Kidney epithelial cell (primary cell): ENCODE data around the gene ACP2. TPM values are rescaled to one million over a fixed set of nuclear protein-coding genes. Genes with fewer than 3 reads are reported as not detected.

ENCODE experiments used
- DNase-seq: peaks from one replicate; pipeline ENCODE4 v3.0.0-alpha.2; 2010; ENCODE audit warnings: low read depth
- H3K27me3 ChIP-seq: 2 replicates; pipeline ENCODE4 v1.6.0; 2011; ENCODE audit warnings: low read length; ENCODE audit not compliant: control insufficient read depth, insufficient read depth
- H3K36me3 ChIP-seq: 2 replicates; pipeline ENCODE4 v1.5.1; 2011; ENCODE audit warnings: low read length; ENCODE audit not compliant: control insufficient read depth, insufficient read depth
- H3K4me3 ChIP-seq: 2 replicates; pipeline ENCODE4 v1.5.1; 2011; ENCODE audit warnings: low read depth, mild to moderate bottlenecking, control low read depth, low read length
- total RNA-seq: library from RNA; depleted of rRNA; stranded (reverse); fragments of >200 nt; gene quantifications from 2 replicates; pipeline ENCODE4 v1.2.3, GENCODE V29; 2015
- TF ChIP-seq, protein P1 (sequence below): IDR thresholded peaks from 2 replicates; pipeline ENCODE4 v1.5.1; 2011; ENCODE audit warnings: mild to moderate bottlenecking, moderate library complexity, low read length, control low read depth, inconsistent platforms; ENCODE audit not compliant: insufficient read depth, poor library complexity, severe bottlenecking

The ACP2 gene
- total RNA-seq, 1 donor from 2014 or later: 57.1 TPM

DNA sequence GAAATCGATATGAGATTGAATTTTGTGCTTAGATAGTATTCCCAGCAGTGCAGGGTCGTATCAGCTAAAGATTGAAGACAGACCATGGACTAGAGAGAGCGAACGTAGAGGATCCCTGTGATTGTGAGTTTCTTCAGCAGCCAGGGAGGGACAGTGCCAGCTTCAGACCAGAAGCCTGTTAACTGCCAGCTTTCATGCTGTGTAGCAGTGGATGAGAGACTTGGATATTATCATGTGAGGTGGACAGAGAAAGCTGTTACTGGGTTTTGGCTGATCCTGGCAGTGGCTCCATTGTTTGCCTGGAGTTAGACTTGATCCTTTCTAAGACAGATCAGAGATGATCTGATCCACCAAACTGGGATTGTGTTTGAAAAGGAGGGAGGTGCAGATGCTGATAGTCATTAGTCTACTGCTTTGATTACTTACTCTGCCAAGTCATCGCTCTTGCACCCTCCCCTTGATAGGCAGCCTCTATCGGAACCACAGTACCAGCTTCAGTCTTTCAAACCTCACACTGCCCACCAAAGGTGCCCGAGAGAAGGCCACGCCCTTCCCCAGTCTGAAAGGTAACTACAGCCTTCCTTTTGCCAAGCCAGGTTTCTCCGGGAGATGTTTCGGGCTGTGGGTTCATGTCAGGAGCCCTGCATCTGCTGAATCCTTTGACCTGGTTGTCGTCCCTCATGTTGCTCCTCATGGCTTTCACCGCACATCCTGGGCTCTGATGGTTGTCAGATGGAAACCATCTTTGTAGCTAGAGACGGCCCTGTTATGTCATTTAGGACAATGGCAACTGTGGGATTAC, 37.6 kb upstream of the ACP2 start:
- TF ChIP-seq, protein P1, sequence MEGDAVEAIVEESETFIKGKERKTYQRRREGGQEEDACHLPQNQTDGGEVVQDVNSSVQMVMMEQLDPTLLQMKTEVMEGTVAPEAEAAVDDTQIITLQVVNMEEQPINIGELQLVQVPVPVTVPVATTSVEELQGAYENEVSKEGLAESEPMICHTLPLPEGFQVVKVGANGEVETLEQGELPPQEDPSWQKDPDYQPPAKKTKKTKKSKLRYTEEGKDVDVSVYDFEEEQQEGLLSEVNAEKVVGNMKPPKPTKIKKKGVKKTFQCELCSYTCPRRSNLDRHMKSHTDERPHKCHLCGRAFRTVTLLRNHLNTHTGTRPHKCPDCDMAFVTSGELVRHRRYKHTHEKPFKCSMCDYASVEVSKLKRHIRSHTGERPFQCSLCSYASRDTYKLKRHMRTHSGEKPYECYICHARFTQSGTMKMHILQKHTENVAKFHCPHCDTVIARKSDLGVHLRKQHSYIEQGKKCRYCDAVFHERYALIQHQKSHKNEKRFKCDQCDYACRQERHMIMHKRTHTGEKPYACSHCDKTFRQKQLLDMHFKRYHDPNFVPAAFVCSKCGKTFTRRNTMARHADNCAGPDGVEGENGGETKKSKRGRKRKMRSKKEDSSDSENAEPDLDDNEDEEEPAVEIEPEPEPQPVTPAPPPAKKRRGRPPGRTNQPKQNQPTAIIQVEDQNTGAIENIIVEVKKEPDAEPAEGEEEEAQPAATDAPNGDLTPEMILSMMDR: no peak

DNA sequence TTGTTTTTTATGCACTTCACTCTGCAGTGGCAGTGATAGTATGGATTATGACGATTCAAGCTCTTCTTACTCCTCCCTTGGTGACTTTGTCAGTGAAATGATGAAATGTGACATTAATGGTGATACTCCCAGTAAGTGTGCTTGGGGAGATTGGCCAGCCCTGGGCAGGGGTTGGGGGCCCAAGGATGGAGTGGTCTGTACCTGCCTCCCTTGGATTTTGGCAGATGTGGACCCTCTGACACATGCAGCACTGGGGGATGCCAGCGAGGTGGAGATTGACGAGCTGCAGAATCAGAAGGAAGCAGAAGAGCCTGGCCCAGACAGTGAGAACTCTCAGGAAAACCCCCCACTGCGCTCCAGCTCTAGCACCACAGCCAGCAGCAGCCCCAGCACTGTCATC, 35.5 kb upstream of the ACP2 start:
- peaks cover 5% of the 10 kb centered on the region for H3K36me3 ChIP-seq
- TF ChIP-seq, protein P1: no peak
- no peaks in the 10 kb centered on the region for H3K27me3 ChIP-seq
- no peak for DNase-seq
- no peak overlapping the region for H3K4me3 ChIP-seq

More for the DNA sequence above, 37.6 kb upstream of the ACP2 start:
- no peak for DNase-seq
- H3K36me3 ChIP-seq: peaks cover 5% of the 10 kb centered on the region
- H3K4me3 ChIP-seq: no peak overlapping the region
- H3K27me3 ChIP-seq: no peaks in the 10 kb centered on the region

DNA sequence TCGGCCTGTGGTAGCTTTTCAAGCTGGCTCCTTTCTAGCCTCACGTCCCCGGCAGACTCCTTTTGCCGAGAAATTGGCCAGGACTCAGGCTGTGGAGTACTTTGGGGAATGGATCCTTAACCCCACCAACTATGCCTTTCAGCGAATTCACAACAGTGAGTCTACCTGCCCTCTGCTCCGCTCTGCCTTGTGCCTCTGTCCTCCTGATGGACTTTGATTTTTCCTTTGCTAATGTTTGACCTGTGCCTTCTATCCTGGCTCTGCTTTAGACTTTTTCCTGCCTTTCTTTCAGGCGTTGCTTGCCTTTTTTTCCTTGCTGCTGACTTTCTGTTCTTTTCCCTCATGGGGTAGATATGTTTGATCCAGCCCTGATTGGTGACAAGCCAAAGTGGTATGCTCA, 33.8 kb upstream of the ACP2 start:
- DNase-seq: no peak
- Histone ChIP-seq H3K4me3 (no peak overlapping the region), H3K27me3 (no peaks in the 10 kb centered on the region), H3K36me3 (peaks cover 7% of the 10 kb centered on the region)
- TF ChIP-seq, protein P1: no peak

DNA sequence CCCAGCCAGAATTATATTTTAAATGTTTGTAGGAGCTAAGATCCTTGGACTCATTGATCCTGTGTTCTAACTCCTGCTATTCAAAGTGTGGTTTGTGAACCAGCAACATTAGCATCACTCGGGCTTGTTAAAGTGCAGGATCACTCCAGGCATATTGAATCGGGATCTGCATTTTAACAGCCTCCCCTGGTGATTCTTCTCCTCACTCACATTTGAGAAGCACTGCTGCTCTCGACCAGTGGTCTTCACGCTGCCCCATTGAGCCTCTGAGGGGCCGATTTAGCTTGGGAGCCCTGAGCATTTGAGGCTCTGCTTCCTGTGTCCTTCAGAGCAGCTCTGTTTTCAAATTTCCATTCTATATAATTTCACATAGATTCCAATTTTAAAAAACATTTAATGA, 32.2 kb upstream of the ACP2 start:
- Histone ChIP-seq H3K27me3 (no peaks in the 10 kb centered on the region), H3K4me3 (no peak overlapping the region), H3K36me3 (peaks cover 7% of the 10 kb centered on the region)
- TF ChIP-seq, protein P1: no peak
- DNase-seq: no peak

DNA sequence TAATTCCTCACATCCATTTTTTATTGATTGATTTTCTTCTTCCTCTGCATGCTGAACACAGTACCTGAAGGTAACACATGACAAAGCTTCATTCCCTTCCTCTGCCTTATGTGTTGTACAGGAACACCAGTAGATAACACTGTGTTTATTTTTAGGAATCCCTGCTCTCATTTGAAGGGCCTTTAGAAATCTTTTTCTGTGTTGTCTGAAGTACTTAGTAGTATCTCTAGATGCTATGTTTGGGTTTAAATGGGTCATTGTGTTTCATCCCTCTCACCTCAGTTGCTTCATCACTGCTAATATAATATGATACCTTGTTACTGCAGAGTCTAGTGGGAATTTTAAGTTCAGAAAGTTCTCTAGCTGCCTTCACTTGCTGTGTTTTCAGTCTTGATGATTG, 31.5 kb upstream of the ACP2 start:
- Histone ChIP-seq H3K36me3 (peaks cover 6% of the 10 kb centered on the region), H3K27me3 (no peaks in the 10 kb centered on the region)
- TF ChIP-seq, protein P1: no peak

DNA sequence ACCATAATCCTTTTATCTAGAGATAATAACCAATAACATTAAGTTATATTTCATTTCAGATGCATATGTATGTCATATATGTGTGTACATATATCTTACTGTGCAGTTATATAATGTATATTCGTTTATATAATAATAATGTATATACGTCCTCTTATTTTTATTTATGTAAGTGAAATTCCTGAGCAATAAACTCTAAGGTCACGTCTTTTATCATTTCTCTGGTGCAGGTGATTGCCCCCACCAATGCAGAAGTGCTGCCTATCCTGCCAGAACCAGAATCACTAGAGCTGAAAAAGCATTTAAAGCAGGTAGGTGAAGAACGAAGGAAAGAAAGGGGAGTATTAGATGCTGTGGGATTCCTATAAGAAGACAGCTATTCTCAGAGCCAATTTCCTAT, 30.2 kb upstream of the ACP2 start:
- Histone ChIP-seq H3K27me3 (no peaks in the 10 kb centered on the region), H3K36me3 (peaks cover 6% of the 10 kb centered on the region), H3K4me3 (no peak overlapping the region)
- TF ChIP-seq, protein P1: no peak
- no peak for DNase-seq

More for the DNA sequence above, 31.5 kb upstream of the ACP2 start:
- no peak for DNase-seq
- H3K4me3 ChIP-seq: no peak overlapping the region
